Lung (tissue), 12 donors: ENCODE results near the gene COMMD8. TPM values are rescaled to one million over a fixed set of nuclear protein-coding genes. Genes with fewer than 3 reads are reported as not detected.

Source experiments
- ATAC-seq: fragments of 200-7000 bp; cut with Tn5 transposase; one replicate; pipeline ENCODE4 v1.9.1; 2020; ENCODE audit warnings: moderate number of reproducible peaks; ENCODE audit not compliant: insufficient read depth, low FRiP score
- DNase-seq, 3 donors: peaks; one replicate each; pipeline ENCODE4 v3.0.0-alpha.2; 2013 to 2017
- H3K27ac ChIP-seq, 2 donors: one replicate each; pipeline ENCODE4 v1.5.1; 2013; ENCODE audit warnings: mild to moderate bottlenecking in 2 of 2, moderate library complexity in 2 of 2, control low read depth in 1 of 2, inconsistent platforms in 1 of 2, low read depth in 1 of 2, low read length in 1 of 2
- H3K27me3 ChIP-seq, 3 donors: one replicate each; pipeline ENCODE4 v1.5.1; 2013; ENCODE audit warnings: low read length in 2 of 3; ENCODE audit not compliant: control insufficient read depth in 3 of 3, insufficient read depth in 3 of 3
- H3K36me3 ChIP-seq, 4 donors: one replicate each; pipeline ENCODE4 v1.5.1; 2013; ENCODE audit warnings: low read length in 4 of 4, mild to moderate bottlenecking in 1 of 4, moderate library complexity in 1 of 4; ENCODE audit not compliant: control insufficient read depth in 4 of 4, insufficient read depth in 4 of 4
- H3K4me1 ChIP-seq, 5 donors: one replicate each; pipeline ENCODE4 v1.5.1; 2013; ENCODE audit warnings: low read length in 5 of 5, mild to moderate bottlenecking in 2 of 5, moderate library complexity in 1 of 5; ENCODE audit not compliant: control insufficient read depth in 5 of 5, insufficient read depth in 5 of 5
- H3K4me3 ChIP-seq: one replicate; pipeline ENCODE4 v1.5.1; 2013; ENCODE audit warnings: mild to moderate bottlenecking, control low read depth, moderate library complexity
- H3K9ac ChIP-seq, 2 donors: one replicate each; pipeline ENCODE4 v1.5.1; 2013; ENCODE audit warnings: low read length in 2 of 2, control low read depth in 1 of 2; ENCODE audit not compliant: insufficient read depth in 1 of 2
- H3K9me3 ChIP-seq, 4 donors: one replicate each; pipeline ENCODE4 v1.5.1; 2013; ENCODE audit warnings: low read length in 3 of 4, mild to moderate bottlenecking in 1 of 4, moderate library complexity in 1 of 4; ENCODE audit not compliant: control insufficient read depth in 4 of 4, insufficient read depth in 3 of 4
- CTCF ChIP-seq: IDR thresholded peaks from 2 replicates; pipeline ENCODE4 v1.5.1; 2012; ENCODE audit warnings: mild to moderate bottlenecking; ENCODE audit errors: control extremely low read depth, extremely low read depth
- WGBS, 2 donors: extraction: QIAGEN DNeasy Blood & Tissue Kit; methylation state at CpG; one replicate each; pipeline ENCODE4 v1.1.7; 2013; 5-methylcytosine and 5-hydroxymethylcytosine counted together
- polyA plus RNA-seq, 2 donors: library from polyadenylated mRNA; stranded (reverse); fragments of 200-250 nt; gene quantifications; one replicate each; pipeline ENCODE4 v1.2.1, GENCODE V29; 2013
- total RNA-seq, 2 donors: library from RNA; depleted of rRNA in 1 of 2; stranded (reverse); fragments of >200 nt in 1 of 2; gene quantifications; one replicate each; pipeline ENCODE4 v1.2.1, GENCODE V29; 2014 to 2021
- donor health status: control.
- donor health status: control.
- donor health status: Bipolar disorder and iron deficiency.
- donor health status: healthy.
- donor health status: DM: yes; HTN: yes; CAD: no.

Gene COMMD8
- total and polyA plus RNA-seq, 4 donors, result 12.3 to 20.2 (median 14.8) TPM

- ATAC-seq (no peak), DNase-seq (no peak)
- H3K9ac ChIP-seq, result no peak overlapping the region
- H3K36me3 ChIP-seq, result no peaks in the 10 kb centered on the region
- H3K27ac ChIP-seq, result no peak overlapping the region
- WGBS, 2 donors, result 64 to 69% methylated on average over 2 of the region's 2 CpGs
- H3K27me3 ChIP-seq, result no peaks in the 10 kb centered on the region
- H3K9me3 ChIP-seq, result no peaks in the 10 kb centered on the region
- no peak overlapping the region for H3K4me3 ChIP-seq
- peaks cover 0 to 3% (median 0%) of the 10 kb centered on the region in 5 donors for H3K4me1 ChIP-seq
- TF ChIP-seq CTCF, result no peak
These were observed 57.1 kb downstream of the COMMD8 start for GRCh38 chr4:47406408-47406807.

Other genes starting within 250 kb of the COMMD8 start
- gene ATP10D, start 21.6 kb upstream of the COMMD8 start, total RNA-seq, result 10 to 100 TPM; 21.7 to 34.9 TPM
- gene ATP10D, start 21.6 kb upstream of the COMMD8 start, polyA plus RNA-seq, result 1 to 10 TPM; 3.1 to 8.2 TPM